H1 (cell line): ENCODE measurements around the gene FAM241A.

Source experiments
- CREB1 ChIP-seq: IDR thresholded peaks from 2 replicates; pipeline ENCODE4 v1.6.1; 2012; ENCODE audit warnings: inconsistent platforms
- EP300 ChIP-seq, 2 experiments: IDR thresholded peaks; 1 replicate in 1 of 2; 2 replicates in 1 of 2; pipeline ENCODE4 v1.6.1; 2011 to 2012; ENCODE audit warnings: low read depth in 2 of 2, low read length in 2 of 2, mild to moderate bottlenecking in 2 of 2, borderline replicate concordance in 1 of 2, inconsistent platforms in 1 of 2, moderate library complexity in 1 of 2
- EZH2 ChIP-seq: fragments of 200-600 bp; sonication (generic); IDR thresholded peaks from 2 replicates; pipeline ENCODE4 v1.7.1; 2012; ENCODE audit warnings: low read depth, mild to moderate bottlenecking, moderate library complexity, low read length, inconsistent platforms; ENCODE audit not compliant: severe bottlenecking
- FOSL1 ChIP-seq: IDR thresholded peaks from 2 replicates; pipeline ENCODE4 v1.6.1; 2011; ENCODE audit warnings: mild to moderate bottlenecking, low read depth, low read length, moderate library complexity; ENCODE audit not compliant: insufficient read depth
- GABPA ChIP-seq: IDR thresholded peaks from 2 replicates; pipeline ENCODE4 v1.6.1; 2011; ENCODE audit warnings: mild to moderate bottlenecking, low read length, moderate library complexity, borderline replicate concordance; ENCODE audit not compliant: insufficient read depth
- POLR2A ChIP-seq, 2 experiments: IDR thresholded peaks; 1 replicate in 1 of 2; 2 replicates in 1 of 2; pipeline ENCODE4 v1.6.1; 2011; ENCODE audit warnings: low read depth in 2 of 2, low read length in 2 of 2, mild to moderate bottlenecking in 2 of 2; ENCODE audit errors: control extremely low read depth in 1 of 2
- POLR2AphosphoS5 ChIP-seq: IDR thresholded peaks from 2 replicates; pipeline ENCODE4 v1.6.1; 2011; ENCODE audit warnings: low read depth, low read length
- SIX5 ChIP-seq: IDR thresholded peaks from 2 replicates; pipeline ENCODE4 v1.6.1; 2011; ENCODE audit warnings: mild to moderate bottlenecking, low read depth, low read length
- TAF1 ChIP-seq: IDR thresholded peaks from 2 replicates; pipeline ENCODE4 v1.6.1; 2011; ENCODE audit warnings: mild to moderate bottlenecking, low read depth, low read length

DNA sequence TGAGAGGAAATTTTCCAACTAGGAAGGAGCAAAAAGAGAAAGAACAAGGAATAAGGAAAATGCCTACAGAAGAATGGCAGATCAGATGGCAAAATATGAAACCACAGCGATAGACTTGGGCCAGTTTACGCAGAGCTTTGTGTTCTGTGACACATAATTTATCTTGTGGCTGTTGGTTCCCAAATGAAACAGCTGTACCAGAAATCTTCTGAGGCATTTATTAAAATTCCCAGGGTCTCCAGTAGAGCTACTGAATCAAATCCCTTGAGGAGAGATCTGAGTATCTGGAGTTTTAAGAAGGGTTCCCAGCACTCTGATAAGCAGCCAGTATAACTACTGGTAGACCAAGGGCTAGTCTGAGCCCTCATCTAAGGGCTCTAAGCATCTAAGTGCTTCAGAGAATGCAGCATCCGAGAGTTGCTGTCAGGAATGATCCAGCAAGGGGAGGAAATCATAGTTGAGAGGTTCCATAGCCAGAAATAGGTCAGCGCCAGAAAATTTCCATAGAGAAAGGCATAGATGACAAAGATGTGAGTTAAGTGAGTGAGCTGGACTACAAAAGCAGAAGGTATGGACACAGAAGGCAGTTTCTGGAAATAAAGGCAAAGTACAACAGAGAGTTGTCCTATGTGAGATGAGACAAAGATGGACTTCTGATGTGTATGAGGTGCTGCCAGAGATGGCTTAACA, 46.3 kb upstream of the FAM241A start:
- TF ChIP-seq EZH2, result no peak
- TF ChIP-seq POLR2AphosphoS5, result no peak
- TF ChIP-seq SIX5, result no peak
- no peak for TF ChIP-seq EP300 (IDR thresholded peaks at IDR 0.05; ENCODE audit: borderline replicate concordance in 1 of 2, low read depth in 2 of 2, low read length in 2 of 2)
- TF ChIP-seq TAF1, result no peak
- no peak for TF ChIP-seq GABPA
- TF ChIP-seq POLR2A (IDR thresholded peaks at IDR 0.05; ENCODE audit: control extremely low read depth in 1 of 2, low read depth in 2 of 2, low read length in 2 of 2), result no peak
- no peak for TF ChIP-seq CREB1
- TF ChIP-seq FOSL1, result no peak
